GM21529 (cell line): Measurements from ENCODE around the gene KCNF1.
"Not testable (repeated sequence)": the region's sequence is repeated elsewhere in the genome, so short reads cannot be mapped to it uniquely, and the experiment has no call there.

Experiments
- ATAC-seq: cut with Tn5 transposase; IDR thresholded peaks from one replicate; pipeline ENCODE4 v1.9.1; 2021; ENCODE audit not compliant: unreplicated experiment

KCNF1 gene

GRCh38 chr2:10935953-10936942 lies 24.5 kb downstream of the KCNF1 start:
- ATAC-seq: no peak

GRCh38 chr2:10939058-10939457 lies 27.3 kb downstream of the KCNF1 start:
- ATAC-seq: no peak

GRCh38 chr2:10940596-10940995 lies 28.9 kb downstream of the KCNF1 start:
- no peak for ATAC-seq

GRCh38 chr2:10941383-10941782 lies 29.6 kb downstream of the KCNF1 start:
- ATAC-seq: no peak

- no peak for ATAC-seq
Measured at GRCh38 chr2:10944799-10945198, 33.1 kb downstream of the KCNF1 start.

GRCh38 chr2:10946394-10946793 lies 34.7 kb downstream of the KCNF1 start:
- ATAC-seq: no peak

- ATAC-seq: no peak
Measured at GRCh38 chr2:10947005-10947440, 35.3 kb downstream of the KCNF1 start.

GRCh38 chr2:10947446-10948187 lies 35.9 kb downstream of the KCNF1 start:
- ATAC-seq: no peak

- no peak for ATAC-seq
Measured at GRCh38 chr2:10948188-10948564, 36.4 kb downstream of the KCNF1 start.

- no peak for ATAC-seq
Measured at GRCh38 chr2:10948606-10949230, 37.0 kb downstream of the KCNF1 start.

- ATAC-seq: no peak
Measured at GRCh38 chr2:10949835-10950234, 38.1 kb downstream of the KCNF1 start.

- ATAC-seq: no peak
Measured at GRCh38 chr2:10951558-10952414, 40.1 kb downstream of the KCNF1 start.

- no peak for ATAC-seq
Measured at GRCh38 chr2:10954416-10954815, 42.7 kb downstream of the KCNF1 start.

GRCh38 chr2:10954856-10955818 lies 43.4 kb downstream of the KCNF1 start:
- no peak for ATAC-seq

GRCh38 chr2:10956006-10956790 lies 44.5 kb downstream of the KCNF1 start:
- ATAC-seq: no peak

GRCh38 chr2:10957391-10957790 lies 45.7 kb downstream of the KCNF1 start:
- no peak for ATAC-seq

- not testable (repeated sequence) for ATAC-seq
Measured at GRCh38 chr2:10958452-10958851, 46.7 kb downstream of the KCNF1 start.

GRCh38 chr2:10960606-10961489 lies 49.1 kb downstream of the KCNF1 start:
- ATAC-seq: no peak
